ENCODE measurements around the gene WBP2NL.
A peak's percentile ranks its signal among the peaks of the same experiment; 100 is the strongest.

The WBP2NL gene

GRCh38 chr22:41964112-41964491 is 34.5 kb upstream of the WBP2NL start:
- WGBS = 92% methylated on average over 4 of the region's 5 CpGs

GRCh38 chr22:41966225-41966606 is 32.4 kb upstream of the WBP2NL start:
- Histone ChIP-seq H3K9me3 (ENCODE audit: control insufficient read depth, low read length) (no peaks in the 10 kb centered on the region), H3K14ac (ENCODE audit: low read length in 2 of 2) (no peak overlapping the region), H2BK12ac (ENCODE audit: low read length in 2 of 2) (no peak overlapping the region), H4K8ac (ENCODE audit: low read length) (no peak overlapping the region), H3K36me3 (ENCODE audit: control insufficient read depth in 1 of 2, insufficient read depth in 2 of 2, low read depth in 1 of 2, low read length in 2 of 2) (no peaks in the 10 kb centered on the region), H3K4ac (ENCODE audit: low read depth in 1 of 2, low read length in 2 of 2) (no peak overlapping the region), H3K18ac (ENCODE audit: low read depth in 1 of 2, low read length in 2 of 2) (no peak overlapping the region), H3K27me3 (ENCODE audit: control insufficient read depth in 1 of 2, insufficient read depth in 1 of 2, low read length in 2 of 2) (peaks cover 18 to 38% of the 10 kb centered on the region in 2 experiments), H2AK5ac (ENCODE audit: low read length, severe bottlenecking) (no peak overlapping the region), H3K23ac (ENCODE audit: low read length in 2 of 2) (no peak overlapping the region), H3K4me3 (ENCODE audit: insufficient read depth in 1 of 2, low read depth in 1 of 2, low read length in 2 of 2) (no peak overlapping the region), H3K79me1 (replicated peaks; ENCODE audit: low read length, poor library complexity, severe bottlenecking) (no peaks in the 10 kb centered on the region), H3K4me1 (ENCODE audit: control insufficient read depth, insufficient read depth, low read depth, low read length) (peaks cover 2% of the 10 kb centered on the region), H2BK5ac (ENCODE audit: low read depth, low read length, poor library complexity, severe bottlenecking) (no peak overlapping the region), H3K4me2 (ENCODE audit: low read length, poor library complexity, severe bottlenecking) (no peak overlapping the region), H3K9ac (ENCODE audit: low read length) (no peak overlapping the region), H3K27ac (ENCODE audit: low read length, poor library complexity, severe bottlenecking) (no peak overlapping the region), H2BK120ac (ENCODE audit: low read depth, low read length) (no peak overlapping the region), H2BK15ac (ENCODE audit: low read depth, poor library complexity, severe bottlenecking) (no peak overlapping the region), H2AFZ (ENCODE audit: low read depth, low read length) (no peak overlapping the region), H4K91ac (ENCODE audit: low read length) (no peak overlapping the region)
- WGBS = 94% methylated on average over 1 of the region's 2 CpGs
- DNase-seq = no peak

More at GRCh38 chr22:41964112-41964491, 34.5 kb upstream of the WBP2NL start:
- no peak overlapping the region for H3K4ac ChIP-seq (ENCODE audit: low read depth in 1 of 2, low read length in 2 of 2)
- no peaks in the 10 kb centered on the region for H3K36me3 ChIP-seq (ENCODE audit: control insufficient read depth in 1 of 2, insufficient read depth in 2 of 2, low read depth in 1 of 2, low read length in 2 of 2)
- no peak overlapping the region for H3K14ac ChIP-seq (ENCODE audit: low read length in 2 of 2)
- H3K4me2 ChIP-seq (ENCODE audit: low read length, poor library complexity, severe bottlenecking) = no peak overlapping the region
- no peaks in the 10 kb centered on the region for H3K4me1 ChIP-seq (ENCODE audit: control insufficient read depth, insufficient read depth, low read depth, low read length)
- no peak overlapping the region for H3K27ac ChIP-seq (ENCODE audit: low read length, poor library complexity, severe bottlenecking)
- H2BK12ac ChIP-seq (ENCODE audit: low read length in 2 of 2) = no peak overlapping the region
- no peak overlapping the region for H3K18ac ChIP-seq (ENCODE audit: low read depth in 1 of 2, low read length in 2 of 2)
- H3K9me3 ChIP-seq (ENCODE audit: control insufficient read depth, low read length) = no peaks in the 10 kb centered on the region
- no peak overlapping the region for H4K91ac ChIP-seq (ENCODE audit: low read length)
- H2AK5ac ChIP-seq (ENCODE audit: low read length, severe bottlenecking) = no peak overlapping the region
- no peak overlapping the region for H2AFZ ChIP-seq (ENCODE audit: low read depth, low read length)
- no peaks in the 10 kb centered on the region for H3K79me1 ChIP-seq (replicated peaks; ENCODE audit: low read length, poor library complexity, severe bottlenecking)
- H4K8ac ChIP-seq (ENCODE audit: low read length) = no peak overlapping the region
- H3K4me3 ChIP-seq (ENCODE audit: insufficient read depth in 1 of 2, low read depth in 1 of 2, low read length in 2 of 2) = no peak overlapping the region
- H3K23ac ChIP-seq (ENCODE audit: low read length in 2 of 2) = no peak overlapping the region
- DNase-seq = no peak
- peaks cover 7 to 19% of the 10 kb centered on the region in 2 experiments for H3K27me3 ChIP-seq (ENCODE audit: control insufficient read depth in 1 of 2, insufficient read depth in 1 of 2, low read length in 2 of 2)
- H3K9ac ChIP-seq (ENCODE audit: low read length) = no peak overlapping the region
- H2BK15ac ChIP-seq (ENCODE audit: low read depth, poor library complexity, severe bottlenecking) = no peak overlapping the region
- no peak overlapping the region for H2BK5ac ChIP-seq (ENCODE audit: low read depth, low read length, poor library complexity, severe bottlenecking)
- H2BK120ac ChIP-seq (ENCODE audit: low read depth, low read length) = no peak overlapping the region

GRCh38 chr22:41966607-41967240 is 31.9 kb upstream of the WBP2NL start:
- no peak overlapping the region for H3K4me3 ChIP-seq (ENCODE audit: insufficient read depth in 1 of 2, low read depth in 1 of 2, low read length in 2 of 2)
- WGBS = 29% methylated on average over 6 of the region's 8 CpGs
- H3K18ac ChIP-seq (ENCODE audit: low read depth in 1 of 2, low read length in 2 of 2) = peak overlapping the region in 1 of 2 experiments; percentile 48
- no peaks in the 10 kb centered on the region for H3K79me1 ChIP-seq (replicated peaks; ENCODE audit: low read length, poor library complexity, severe bottlenecking)
- peak overlapping the region; percentile 70 for H4K91ac ChIP-seq (ENCODE audit: low read length)
- no peak overlapping the region for H3K4ac ChIP-seq (ENCODE audit: low read depth in 1 of 2, low read length in 2 of 2)
- no peak overlapping the region for H2BK120ac ChIP-seq (ENCODE audit: low read depth, low read length)
- no peaks in the 10 kb centered on the region for H3K36me3 ChIP-seq (ENCODE audit: control insufficient read depth in 1 of 2, insufficient read depth in 2 of 2, low read depth in 1 of 2, low read length in 2 of 2)
- no peak overlapping the region for H3K9ac ChIP-seq (ENCODE audit: low read length)
- no peaks in the 10 kb centered on the region for H3K9me3 ChIP-seq (ENCODE audit: control insufficient read depth, low read length)
- H2AK5ac ChIP-seq (ENCODE audit: low read length, severe bottlenecking) = no peak overlapping the region
- peak; percentile 92 for DNase-seq
- no peak overlapping the region for H3K23ac ChIP-seq (ENCODE audit: low read length in 2 of 2)
- no peak overlapping the region for H2AFZ ChIP-seq (ENCODE audit: low read depth, low read length)
- peak overlapping the region; percentile 78 for H4K8ac ChIP-seq (ENCODE audit: low read length)
- no peak overlapping the region for H3K4me2 ChIP-seq (ENCODE audit: low read length, poor library complexity, severe bottlenecking)
- peaks cover 2% of the 10 kb centered on the region for H3K4me1 ChIP-seq (ENCODE audit: control insufficient read depth, insufficient read depth, low read depth, low read length)
- peaks cover 22 to 43% of the 10 kb centered on the region in 2 experiments for H3K27me3 ChIP-seq (ENCODE audit: control insufficient read depth in 1 of 2, insufficient read depth in 1 of 2, low read length in 2 of 2)
- H2BK5ac ChIP-seq (ENCODE audit: low read depth, low read length, poor library complexity, severe bottlenecking) = no peak overlapping the region
- H2BK12ac ChIP-seq (ENCODE audit: low read length in 2 of 2) = no peak overlapping the region
- no peak overlapping the region for H3K14ac ChIP-seq (ENCODE audit: low read length in 2 of 2)
- peak overlapping the region; percentile 85 for H2BK15ac ChIP-seq (ENCODE audit: low read depth, poor library complexity, severe bottlenecking)
- no peak overlapping the region for H3K27ac ChIP-seq (ENCODE audit: low read length, poor library complexity, severe bottlenecking)

DNA sequence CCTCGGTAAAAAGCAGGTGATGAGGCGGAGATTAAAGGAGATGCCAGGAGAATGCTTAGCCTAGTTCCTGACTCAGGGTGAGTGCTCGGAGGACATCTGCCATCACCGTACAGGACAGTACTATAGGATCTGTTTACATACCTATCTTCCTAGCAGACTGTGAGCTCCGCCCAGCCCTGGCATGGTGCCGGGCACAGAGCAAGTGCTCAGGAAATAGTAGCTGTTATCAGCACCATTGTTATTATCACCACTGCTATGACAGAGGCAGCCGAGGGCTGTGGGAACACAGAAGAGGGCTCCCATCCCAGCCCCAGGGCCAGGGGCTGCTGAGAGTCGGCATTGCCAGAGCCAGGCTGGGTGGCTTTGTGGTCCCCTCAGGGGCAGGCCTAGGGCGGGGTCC is 30.0 kb upstream of the WBP2NL start:
- H2BK12ac ChIP-seq (ENCODE audit: low read length in 2 of 2) = no peak overlapping the region
- H3K36me3 ChIP-seq (ENCODE audit: control insufficient read depth in 1 of 2, insufficient read depth in 2 of 2, low read depth in 1 of 2, low read length in 2 of 2) = no peaks in the 10 kb centered on the region
- H3K9me3 ChIP-seq (ENCODE audit: control insufficient read depth, low read length) = no peaks in the 10 kb centered on the region
- no peak overlapping the region for H4K91ac ChIP-seq (ENCODE audit: low read length)
- H4K8ac ChIP-seq (ENCODE audit: low read length) = no peak overlapping the region
- H3K4me3 ChIP-seq (ENCODE audit: insufficient read depth in 1 of 2, low read depth in 1 of 2, low read length in 2 of 2) = no peak overlapping the region
- WGBS = 65% methylated on average over 9 of the region's 9 CpGs
- H2BK120ac ChIP-seq (ENCODE audit: low read depth, low read length) = no peak overlapping the region
- H2AFZ ChIP-seq (ENCODE audit: low read depth, low read length) = no peak overlapping the region
- H2AK5ac ChIP-seq (ENCODE audit: low read length, severe bottlenecking) = no peak overlapping the region
- no peak overlapping the region for H2BK5ac ChIP-seq (ENCODE audit: low read depth, low read length, poor library complexity, severe bottlenecking)
- H3K27ac ChIP-seq (ENCODE audit: low read length, poor library complexity, severe bottlenecking) = no peak overlapping the region
- peaks cover 2% of the 10 kb centered on the region for H3K4me1 ChIP-seq (ENCODE audit: control insufficient read depth, insufficient read depth, low read depth, low read length)
- H3K14ac ChIP-seq (ENCODE audit: low read length in 2 of 2) = peak overlapping the region in 1 of 2 experiments; percentile 12
- no peak overlapping the region for H3K4me2 ChIP-seq (ENCODE audit: low read length, poor library complexity, severe bottlenecking)
- H3K27me3 ChIP-seq (ENCODE audit: control insufficient read depth in 1 of 2, insufficient read depth in 1 of 2, low read length in 2 of 2) = peaks cover 32 to 57% of the 10 kb centered on the region in 2 experiments
- H3K23ac ChIP-seq (ENCODE audit: low read length in 2 of 2) = no peak overlapping the region
- no peak overlapping the region for H3K18ac ChIP-seq (ENCODE audit: low read depth in 1 of 2, low read length in 2 of 2)
- no peak overlapping the region for H2BK15ac ChIP-seq (ENCODE audit: low read depth, poor library complexity, severe bottlenecking)
- H3K4ac ChIP-seq (ENCODE audit: low read depth in 1 of 2, low read length in 2 of 2) = no peak overlapping the region
- H3K9ac ChIP-seq (ENCODE audit: low read length) = no peak overlapping the region
- no peaks in the 10 kb centered on the region for H3K79me1 ChIP-seq (replicated peaks; ENCODE audit: low read length, poor library complexity, severe bottlenecking)
- no peak for DNase-seq
